ENCODE data around the gene VSX1.

DNA sequence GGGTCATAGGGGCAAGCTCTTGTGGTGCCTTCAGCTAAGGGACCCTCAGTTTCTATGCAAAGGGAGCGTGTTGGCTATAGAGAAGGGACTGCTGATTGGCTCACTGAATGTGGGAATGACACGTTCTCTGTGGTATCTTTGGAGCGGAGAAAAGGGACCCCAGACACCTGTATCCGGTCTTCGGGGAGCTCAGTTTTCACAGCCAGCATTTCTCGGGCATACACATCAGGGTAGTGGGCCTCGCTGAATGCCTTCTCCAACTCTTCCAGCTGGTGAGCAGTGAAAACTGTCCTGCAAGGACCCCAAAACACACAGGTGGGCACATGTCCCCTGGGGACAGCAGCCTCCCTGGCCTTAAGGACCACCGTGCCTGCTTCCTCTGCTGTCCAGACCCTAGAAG, 3.3 kb downstream of the VSX1 start:
- TF ChIP-seq GABPA (IDR thresholded peaks at IDR 0.05 in 1 of 2, conservative IDR thresholded peaks at IDR 0.05 in 1 of 2): no peak
- TF ChIP-seq CTCF (IDR thresholded peaks at IDR 0.05; ENCODE audit: low read depth, low read length, missing input control): no peak
- no peak for TF ChIP-seq SP1 (IDR thresholded peaks at IDR 0.05)
- TF ChIP-seq MAX (IDR thresholded peaks at IDR 0.05): no peak
- no peak for TF ChIP-seq RAD21 (IDR thresholded peaks at IDR 0.05)
- TF ChIP-seq, protein P1, sequence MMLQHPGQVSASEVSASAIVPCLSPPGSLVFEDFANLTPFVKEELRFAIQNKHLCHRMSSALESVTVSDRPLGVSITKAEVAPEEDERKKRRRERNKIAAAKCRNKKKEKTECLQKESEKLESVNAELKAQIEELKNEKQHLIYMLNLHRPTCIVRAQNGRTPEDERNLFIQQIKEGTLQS (IDR thresholded peaks at IDR 0.05): no peak
- no peak for TF ChIP-seq TAF1 (conservative IDR thresholded peaks at IDR 0.05)
- no peak for TF ChIP-seq EGR1 (IDR thresholded peaks at IDR 0.05; ENCODE audit: low read depth in 2 of 2)
- no peak for TF ChIP-seq HNF4A (conservative IDR thresholded peaks at IDR 0.05)
- TF ChIP-seq FOXA1 (IDR thresholded peaks at IDR 0.05): no peak
- TF ChIP-seq FOXA2 (IDR thresholded peaks at IDR 0.05): no peak
- TF ChIP-seq, protein P2, sequence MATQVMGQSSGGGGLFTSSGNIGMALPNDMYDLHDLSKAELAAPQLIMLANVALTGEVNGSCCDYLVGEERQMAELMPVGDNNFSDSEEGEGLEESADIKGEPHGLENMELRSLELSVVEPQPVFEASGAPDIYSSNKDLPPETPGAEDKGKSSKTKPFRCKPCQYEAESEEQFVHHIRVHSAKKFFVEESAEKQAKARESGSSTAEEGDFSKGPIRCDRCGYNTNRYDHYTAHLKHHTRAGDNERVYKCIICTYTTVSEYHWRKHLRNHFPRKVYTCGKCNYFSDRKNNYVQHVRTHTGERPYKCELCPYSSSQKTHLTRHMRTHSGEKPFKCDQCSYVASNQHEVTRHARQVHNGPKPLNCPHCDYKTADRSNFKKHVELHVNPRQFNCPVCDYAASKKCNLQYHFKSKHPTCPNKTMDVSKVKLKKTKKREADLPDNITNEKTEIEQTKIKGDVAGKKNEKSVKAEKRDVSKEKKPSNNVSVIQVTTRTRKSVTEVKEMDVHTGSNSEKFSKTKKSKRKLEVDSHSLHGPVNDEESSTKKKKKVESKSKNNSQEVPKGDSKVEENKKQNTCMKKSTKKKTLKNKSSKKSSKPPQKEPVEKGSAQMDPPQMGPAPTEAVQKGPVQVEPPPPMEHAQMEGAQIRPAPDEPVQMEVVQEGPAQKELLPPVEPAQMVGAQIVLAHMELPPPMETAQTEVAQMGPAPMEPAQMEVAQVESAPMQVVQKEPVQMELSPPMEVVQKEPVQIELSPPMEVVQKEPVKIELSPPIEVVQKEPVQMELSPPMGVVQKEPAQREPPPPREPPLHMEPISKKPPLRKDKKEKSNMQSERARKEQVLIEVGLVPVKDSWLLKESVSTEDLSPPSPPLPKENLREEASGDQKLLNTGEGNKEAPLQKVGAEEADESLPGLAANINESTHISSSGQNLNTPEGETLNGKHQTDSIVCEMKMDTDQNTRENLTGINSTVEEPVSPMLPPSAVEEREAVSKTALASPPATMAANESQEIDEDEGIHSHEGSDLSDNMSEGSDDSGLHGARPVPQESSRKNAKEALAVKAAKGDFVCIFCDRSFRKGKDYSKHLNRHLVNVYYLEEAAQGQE (IDR thresholded peaks at IDR 0.05): no peak
- no peak for TF ChIP-seq NR2F2 (IDR thresholded peaks at IDR 0.05)
- TF ChIP-seq ZBTB33 (IDR thresholded peaks at IDR 0.05): no peak
